ENCODE results near the gene RHOB. TPM values are rescaled to one million over a fixed set of nuclear protein-coding genes. Genes with fewer than 3 reads are reported as not detected.

The RHOB gene
- total and polyA plus RNA-seq, 2 experiments from 2014 or later: 146 to 429 TPM

DNA sequence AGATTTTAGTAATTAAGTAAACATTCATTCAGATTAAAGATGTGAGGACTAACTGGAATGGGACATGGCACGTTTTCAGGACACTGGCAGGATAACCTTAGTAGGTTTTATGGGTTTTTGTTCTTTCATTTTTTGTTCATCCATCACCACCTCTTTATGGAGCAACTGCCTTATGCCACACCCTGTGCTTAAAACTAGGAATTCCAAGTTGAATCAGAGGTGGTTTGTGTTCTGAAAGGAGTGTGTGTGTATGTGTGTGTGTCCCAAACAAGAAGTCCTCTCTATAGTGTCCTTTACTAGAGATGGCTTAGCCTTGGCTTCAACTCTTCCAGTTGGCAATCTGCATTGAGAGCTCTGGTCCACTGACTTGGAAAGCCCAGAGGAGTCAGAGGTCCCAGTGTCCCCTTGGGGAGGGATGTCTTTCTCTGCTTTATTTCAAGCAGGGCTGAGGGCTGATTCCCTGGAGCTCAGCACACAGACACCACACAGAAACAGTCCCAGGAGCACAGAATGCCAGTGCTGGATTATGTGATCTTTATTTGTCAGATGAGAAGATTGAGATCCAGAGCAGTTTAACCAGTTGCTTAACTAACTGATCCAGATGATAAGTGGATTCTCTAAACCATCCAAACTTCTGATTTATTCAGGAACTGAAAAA lies 25.2 kb downstream of the RHOB start:
- no peaks in the 10 kb centered on the region for H3K27me3 ChIP-seq
- no peak overlapping the region for H3K27ac ChIP-seq
- no peaks in the 10 kb centered on the region for H3K79me2 ChIP-seq
- no peak overlapping the region for H3K4me2 ChIP-seq
- no peaks in the 10 kb centered on the region for H4K20me1 ChIP-seq (ENCODE audit: insufficient read depth, poor library complexity, severe bottlenecking)
- DNase-seq (ENCODE audit: low spot score): no peak
- TF ChIP-seq, protein P1, sequence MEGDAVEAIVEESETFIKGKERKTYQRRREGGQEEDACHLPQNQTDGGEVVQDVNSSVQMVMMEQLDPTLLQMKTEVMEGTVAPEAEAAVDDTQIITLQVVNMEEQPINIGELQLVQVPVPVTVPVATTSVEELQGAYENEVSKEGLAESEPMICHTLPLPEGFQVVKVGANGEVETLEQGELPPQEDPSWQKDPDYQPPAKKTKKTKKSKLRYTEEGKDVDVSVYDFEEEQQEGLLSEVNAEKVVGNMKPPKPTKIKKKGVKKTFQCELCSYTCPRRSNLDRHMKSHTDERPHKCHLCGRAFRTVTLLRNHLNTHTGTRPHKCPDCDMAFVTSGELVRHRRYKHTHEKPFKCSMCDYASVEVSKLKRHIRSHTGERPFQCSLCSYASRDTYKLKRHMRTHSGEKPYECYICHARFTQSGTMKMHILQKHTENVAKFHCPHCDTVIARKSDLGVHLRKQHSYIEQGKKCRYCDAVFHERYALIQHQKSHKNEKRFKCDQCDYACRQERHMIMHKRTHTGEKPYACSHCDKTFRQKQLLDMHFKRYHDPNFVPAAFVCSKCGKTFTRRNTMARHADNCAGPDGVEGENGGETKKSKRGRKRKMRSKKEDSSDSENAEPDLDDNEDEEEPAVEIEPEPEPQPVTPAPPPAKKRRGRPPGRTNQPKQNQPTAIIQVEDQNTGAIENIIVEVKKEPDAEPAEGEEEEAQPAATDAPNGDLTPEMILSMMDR (IDR thresholded peaks at IDR 0.05; ENCODE audit: poor library complexity): no peak
- no peak for TF ChIP-seq EZH2phosphoT487 (IDR thresholded peaks at IDR 0.05; ENCODE audit: low read depth, severe bottlenecking, unreplicated experiment)
- no peak for TF ChIP-seq EZH2 (IDR thresholded peaks at IDR 0.05; ENCODE audit: borderline replicate concordance)
- no peak overlapping the region for H2AFZ ChIP-seq
- peaks cover 6% of the 10 kb centered on the region for H3K4me1 ChIP-seq (ENCODE audit: insufficient read depth)
- H3K9me3 ChIP-seq (ENCODE audit: low read depth): no peaks in the 10 kb centered on the region
- H3K36me3 ChIP-seq (replicated peaks; ENCODE audit: insufficient read depth, low read depth): no peaks in the 10 kb centered on the region
- whole genome bisulfite sequencing (ENCODE audit: low lambda C conversion rate, missing lambda C conversion rate): 28% methylated on average over 1 of the region's 1 CpG
- no peak overlapping the region for H3K4me3 ChIP-seq
- H3K9me2 ChIP-seq (replicated peaks; ENCODE audit: insufficient read depth): no peaks in the 10 kb centered on the region

DNA sequence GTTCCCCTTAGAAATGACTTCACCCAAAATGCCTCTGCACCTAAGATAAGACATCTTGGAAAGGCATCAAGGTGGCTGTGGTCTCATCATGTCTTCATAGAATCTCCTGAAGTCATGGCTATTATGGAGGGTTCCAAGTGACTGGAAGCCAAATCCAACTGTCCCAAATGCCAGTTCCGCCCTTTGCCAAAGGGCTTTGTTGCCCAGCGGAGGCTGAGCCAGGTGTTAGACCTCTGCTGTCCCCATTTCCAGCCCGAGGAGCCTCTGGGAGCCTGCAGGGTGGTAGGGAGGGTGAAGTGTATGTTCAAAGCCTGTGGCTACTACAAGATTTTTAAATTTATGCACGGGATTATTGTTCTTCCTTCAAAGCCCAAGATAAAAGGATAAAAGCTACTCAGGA lies 25.7 kb downstream of the RHOB start:
- Histone ChIP-seq H3K4me1 (ENCODE audit: insufficient read depth) (peaks cover 6% of the 10 kb centered on the region), H3K79me2 (no peaks in the 10 kb centered on the region), H3K36me3 (replicated peaks; ENCODE audit: insufficient read depth, low read depth) (no peaks in the 10 kb centered on the region), H3K9me2 (replicated peaks; ENCODE audit: insufficient read depth) (no peaks in the 10 kb centered on the region), H3K27me3 (no peaks in the 10 kb centered on the region), H2AFZ (no peak overlapping the region), H4K20me1 (ENCODE audit: insufficient read depth, poor library complexity, severe bottlenecking) (no peaks in the 10 kb centered on the region), H3K9me3 (ENCODE audit: low read depth) (no peaks in the 10 kb centered on the region), H3K4me3 (no peak overlapping the region), H3K4me2 (no peak overlapping the region), H3K27ac (no peak overlapping the region)
- WGBS (ENCODE audit: low lambda C conversion rate, missing lambda C conversion rate): 61% methylated on average over 4 of the region's 4 CpGs
- DNase-seq (ENCODE audit: low spot score): no peak
- TF ChIP-seq, protein P1 (IDR thresholded peaks at IDR 0.05; ENCODE audit: poor library complexity): no peak
- no peak for TF ChIP-seq EZH2 (IDR thresholded peaks at IDR 0.05; ENCODE audit: borderline replicate concordance)
- TF ChIP-seq EZH2phosphoT487 (IDR thresholded peaks at IDR 0.05; ENCODE audit: low read depth, severe bottlenecking, unreplicated experiment): no peak

DNA sequence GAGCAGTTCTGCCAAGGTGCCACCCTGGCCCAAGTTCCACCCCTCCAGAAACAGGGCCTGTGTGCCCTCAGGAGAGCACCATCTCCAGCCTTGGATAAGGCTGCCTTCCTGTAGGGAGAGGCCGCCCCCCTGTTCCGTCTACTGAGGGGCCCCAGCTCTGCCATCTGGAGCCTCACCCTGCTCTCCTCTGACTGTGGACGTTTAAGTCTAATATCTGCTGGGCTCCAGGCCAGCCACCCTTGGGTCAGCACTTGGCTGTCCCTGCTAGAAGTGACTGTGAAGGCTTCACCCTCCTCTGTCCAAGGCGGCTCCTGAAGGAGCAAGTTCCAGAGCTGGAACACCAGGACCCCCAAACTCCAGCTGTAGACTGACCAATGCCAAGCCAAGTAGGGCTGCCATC lies 26.3 kb downstream of the RHOB start:
- no peaks in the 10 kb centered on the region for H3K9me3 ChIP-seq (ENCODE audit: low read depth)
- H3K27ac ChIP-seq: no peak overlapping the region
- H3K79me2 ChIP-seq: no peaks in the 10 kb centered on the region
- H3K9me2 ChIP-seq (replicated peaks; ENCODE audit: insufficient read depth): no peaks in the 10 kb centered on the region
- no peaks in the 10 kb centered on the region for H4K20me1 ChIP-seq (ENCODE audit: insufficient read depth, poor library complexity, severe bottlenecking)
- WGBS (ENCODE audit: low lambda C conversion rate, missing lambda C conversion rate): 94% methylated on average over 4 of the region's 4 CpGs
- TF ChIP-seq EZH2phosphoT487 (IDR thresholded peaks at IDR 0.05; ENCODE audit: low read depth, severe bottlenecking, unreplicated experiment) (no peak), EZH2 (IDR thresholded peaks at IDR 0.05; ENCODE audit: borderline replicate concordance) (no peak)
- TF ChIP-seq, protein P1 (IDR thresholded peaks at IDR 0.05; ENCODE audit: poor library complexity): no peak
- H3K4me2 ChIP-seq: no peak overlapping the region
- no peaks in the 10 kb centered on the region for H3K36me3 ChIP-seq (replicated peaks; ENCODE audit: insufficient read depth, low read depth)
- H2AFZ ChIP-seq: no peak overlapping the region
- H3K4me3 ChIP-seq: no peak overlapping the region
- peaks cover 6% of the 10 kb centered on the region for H3K4me1 ChIP-seq (ENCODE audit: insufficient read depth)
- H3K27me3 ChIP-seq: no peaks in the 10 kb centered on the region
- DNase-seq (ENCODE audit: low spot score): no peak

Measured in hepatocyte (in vitro differentiated cells).